ENCODE measurements around the gene USP34. TPM values are rescaled to one million over a fixed set of nuclear protein-coding genes. Genes with fewer than 3 reads are reported as not detected.

Gene USP34
- total RNA-seq, 1 experiment from 2014 or later, result 76.3 TPM

GRCh38 chr2:61423714-61424113 lies 47.2 kb downstream of the USP34 start:
- no peak for ATAC-seq
- ChIA-PET CTCF (no interaction called here), POLR2A (no interaction called here), RAD21 (ENCODE audit: low non-redundant PET in 1 of 2, low total read pairs in 2 of 2, uncharacterized antibody in 2 of 2, unreplicated experiment in 2 of 2) (no interaction called here)
- Histone ChIP-seq H3K4me3 (replicated peaks in 1 of 2; ENCODE audit: low read depth in 1 of 2, low read length in 2 of 2) (no peak overlapping the region), H3K4me2 (ENCODE audit: low read length) (no peak overlapping the region), H3K9ac (ENCODE audit: low read length) (no peak overlapping the region), H3K79me2 (ENCODE audit: insufficient read depth, low read length) (peaks cover 100% of the 10 kb centered on the region), H3K27ac (ENCODE audit: low read depth, low read length) (no peak overlapping the region), H3K36me3 (ENCODE audit: control insufficient read depth in 1 of 2, insufficient read depth in 2 of 2, low read length in 2 of 2) (no peaks in the 10 kb centered on the region), H2AFZ (ENCODE audit: low read depth, low read length, poor library complexity, severe bottlenecking) (no peak overlapping the region), H3K4me1 (ENCODE audit: control insufficient read depth in 1 of 2, insufficient read depth in 2 of 2, low read length in 2 of 2) (peaks cover 0 to 19% of the 10 kb centered on the region in 2 experiments; a peak in 1 of 4 replicates), H3K27me3 (ENCODE audit: insufficient read depth, low read length) (no peaks in the 10 kb centered on the region), H4K20me1 (ENCODE audit: insufficient read depth) (peaks cover 40% of the 10 kb centered on the region), H3K9me2 (ENCODE audit: insufficient read depth) (no peaks in the 10 kb centered on the region), H3K9me3 (ENCODE audit: control insufficient read depth in 1 of 2, insufficient read depth in 1 of 2, low read depth in 1 of 2, low read length in 2 of 2) (no peaks in the 10 kb centered on the region)
- no TSS peak for BruUV-seq (replicated peaks)
- no peak for TF ChIP-seq JUND (IDR thresholded peaks at IDR 0.05)
- TF ChIP-seq RAD21 (IDR thresholded peaks at IDR 0.05; ENCODE audit: low read depth), result no peak
- no peak for TF ChIP-seq ZBTB33 (IDR thresholded peaks at IDR 0.05; ENCODE audit: extremely low read depth, insufficient replicate concordance, low read length)
- TF ChIP-seq SP1 (IDR thresholded peaks at IDR 0.05; ENCODE audit: low read depth), result no peak
- TF ChIP-seq CEBPB (IDR thresholded peaks at IDR 0.05; ENCODE audit: low read depth), result no peak
- TF ChIP-seq EZH2 (IDR thresholded peaks at IDR 0.05), result no peak
- TF ChIP-seq EGR1 (IDR thresholded peaks at IDR 0.05; ENCODE audit: low read depth), result no peak
- DNase-seq (ENCODE audit: low read depth, low spot score), result no peak
- intact Hi-C loops (cut with micrococcal nuclease), result no loop called here

GRCh38 chr2:61421611-61422010 lies 49.3 kb downstream of the USP34 start:
- no peaks in the 10 kb centered on the region for H3K9me2 ChIP-seq (ENCODE audit: insufficient read depth)
- ATAC-seq (no peak), DNase-seq (ENCODE audit: low read depth, low spot score) (no peak)
- H2AFZ ChIP-seq (ENCODE audit: low read depth, low read length, poor library complexity, severe bottlenecking), result no peak overlapping the region
- peaks cover 0 to 17% of the 10 kb centered on the region in 2 experiments; a peak in 1 of 4 replicates for H3K4me1 ChIP-seq (ENCODE audit: control insufficient read depth in 1 of 2, insufficient read depth in 2 of 2, low read length in 2 of 2)
- H3K4me2 ChIP-seq (ENCODE audit: low read length), result no peak overlapping the region
- no peaks in the 10 kb centered on the region for H3K9me3 ChIP-seq (ENCODE audit: control insufficient read depth in 1 of 2, insufficient read depth in 1 of 2, low read depth in 1 of 2, low read length in 2 of 2)
- RAD21 ChIA-PET (ENCODE audit: low non-redundant PET in 1 of 2, low total read pairs in 2 of 2, uncharacterized antibody in 2 of 2, unreplicated experiment in 2 of 2), result no interaction called here
- no peak overlapping the region for H3K27ac ChIP-seq (ENCODE audit: low read depth, low read length)
- no peak overlapping the region for H3K9ac ChIP-seq (ENCODE audit: low read length)
- H3K79me2 ChIP-seq (ENCODE audit: insufficient read depth, low read length), result peaks cover 94% of the 10 kb centered on the region
- CTCF ChIA-PET, result no interaction called here
- H4K20me1 ChIP-seq (ENCODE audit: insufficient read depth), result peaks cover 28% of the 10 kb centered on the region; the same call in 1 of the 2 replicates
- POLR2A ChIA-PET, result no interaction called here
- BruUV-seq (replicated peaks), result no TSS peak
- H3K27me3 ChIP-seq (ENCODE audit: insufficient read depth, low read length), result no peaks in the 10 kb centered on the region
- H3K36me3 ChIP-seq (ENCODE audit: control insufficient read depth in 1 of 2, insufficient read depth in 2 of 2, low read length in 2 of 2), result no peaks in the 10 kb centered on the region
- no peak overlapping the region for H3K4me3 ChIP-seq (replicated peaks in 1 of 2; ENCODE audit: low read depth in 1 of 2, low read length in 2 of 2)
- intact Hi-C loops (cut with micrococcal nuclease), result no loop called here
- TF ChIP-seq CTCF (IDR thresholded peaks at IDR 0.05 in 2 of 3, conservative IDR thresholded peaks at IDR 0.05 in 1 of 3; ENCODE audit: borderline replicate concordance in 1 of 3, insufficient read depth in 1 of 3, low read depth in 2 of 3, low read length in 2 of 3), result no peak
- TF ChIP-seq SRF (IDR thresholded peaks at IDR 0.05; ENCODE audit: low read depth), result no peak
- TF ChIP-seq EGR1 (IDR thresholded peaks at IDR 0.05; ENCODE audit: low read depth), result no peak
- TF ChIP-seq POLR2AphosphoS5 (IDR thresholded peaks at IDR 0.05; ENCODE audit: low read depth, low read length), result no peak
- TF ChIP-seq POLR2A (IDR thresholded peaks at IDR 0.05; ENCODE audit: borderline replicate concordance, extremely low read depth, insufficient read depth, insufficient read length), result no peak
- TF ChIP-seq ZBTB33 (IDR thresholded peaks at IDR 0.05; ENCODE audit: extremely low read depth, insufficient replicate concordance, low read length), result no peak
- no peak for TF ChIP-seq ELF1 (IDR thresholded peaks at IDR 0.05; ENCODE audit: borderline replicate concordance, low read depth)
- no peak for TF ChIP-seq ZNF274 (IDR thresholded peaks at IDR 0.05; ENCODE audit: low read depth, low read length)
- no peak for TF ChIP-seq YY1 (IDR thresholded peaks at IDR 0.05; ENCODE audit: extremely low read depth, insufficient replicate concordance, low read depth, low read length)
- no peak for TF ChIP-seq CBX3 (IDR thresholded peaks at IDR 0.05; ENCODE audit: low read depth)
- no peak for TF ChIP-seq EZH2phosphoT487 (IDR thresholded peaks at IDR 0.05; ENCODE audit: borderline replicate concordance)

Data from HCT116 (cell line).